ENCODE measurements around the gene LATS2. TPM values are rescaled to one million over a fixed set of nuclear protein-coding genes. Genes with fewer than 3 reads are reported as not detected.

LATS2 gene
- total RNA-seq, 1 donor from 2014 or later: 44.1 TPM

DNA sequence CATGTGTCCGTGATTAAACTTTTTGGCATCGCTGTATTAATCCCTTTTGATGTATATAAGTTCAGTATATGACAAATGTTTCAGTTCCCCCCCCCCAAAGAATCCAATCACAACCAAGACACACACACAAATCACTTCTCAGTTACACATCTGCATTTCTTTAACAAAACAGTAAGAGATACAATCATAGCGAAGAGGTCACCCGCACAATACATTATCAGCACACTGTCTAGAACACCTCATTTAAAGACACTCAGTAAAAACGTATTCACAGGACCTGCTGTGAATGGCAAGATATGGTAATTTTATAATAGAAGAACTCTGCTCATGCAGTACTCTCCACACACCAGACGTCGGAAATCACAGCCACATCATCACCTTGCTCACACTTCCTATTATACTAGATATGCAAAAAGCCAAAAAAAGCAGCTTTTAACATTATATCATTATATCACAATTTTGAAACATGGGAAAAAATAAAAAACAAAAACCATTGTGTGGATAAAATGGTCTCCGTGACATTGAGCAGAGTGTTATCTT is 87.4 kb downstream of the LATS2 start:
- H3K27ac ChIP-seq: no peak overlapping the region
- no peaks in the 10 kb centered on the region for H3K4me1 ChIP-seq
- no peak for DNase-seq
- TF ChIP-seq, protein P1, sequence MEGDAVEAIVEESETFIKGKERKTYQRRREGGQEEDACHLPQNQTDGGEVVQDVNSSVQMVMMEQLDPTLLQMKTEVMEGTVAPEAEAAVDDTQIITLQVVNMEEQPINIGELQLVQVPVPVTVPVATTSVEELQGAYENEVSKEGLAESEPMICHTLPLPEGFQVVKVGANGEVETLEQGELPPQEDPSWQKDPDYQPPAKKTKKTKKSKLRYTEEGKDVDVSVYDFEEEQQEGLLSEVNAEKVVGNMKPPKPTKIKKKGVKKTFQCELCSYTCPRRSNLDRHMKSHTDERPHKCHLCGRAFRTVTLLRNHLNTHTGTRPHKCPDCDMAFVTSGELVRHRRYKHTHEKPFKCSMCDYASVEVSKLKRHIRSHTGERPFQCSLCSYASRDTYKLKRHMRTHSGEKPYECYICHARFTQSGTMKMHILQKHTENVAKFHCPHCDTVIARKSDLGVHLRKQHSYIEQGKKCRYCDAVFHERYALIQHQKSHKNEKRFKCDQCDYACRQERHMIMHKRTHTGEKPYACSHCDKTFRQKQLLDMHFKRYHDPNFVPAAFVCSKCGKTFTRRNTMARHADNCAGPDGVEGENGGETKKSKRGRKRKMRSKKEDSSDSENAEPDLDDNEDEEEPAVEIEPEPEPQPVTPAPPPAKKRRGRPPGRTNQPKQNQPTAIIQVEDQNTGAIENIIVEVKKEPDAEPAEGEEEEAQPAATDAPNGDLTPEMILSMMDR (IDR thresholded peaks at IDR 0.05): no peak
- no peak overlapping the region for H3K4me3 ChIP-seq
- H3K9me3 ChIP-seq: no peaks in the 10 kb centered on the region
- H3K36me3 ChIP-seq: peaks cover 55% of the 10 kb centered on the region
- intact Hi-C loops (cut with DNase I): no loop called here
- ATAC-seq: no peak
- no peaks in the 10 kb centered on the region for H3K27me3 ChIP-seq

DNA sequence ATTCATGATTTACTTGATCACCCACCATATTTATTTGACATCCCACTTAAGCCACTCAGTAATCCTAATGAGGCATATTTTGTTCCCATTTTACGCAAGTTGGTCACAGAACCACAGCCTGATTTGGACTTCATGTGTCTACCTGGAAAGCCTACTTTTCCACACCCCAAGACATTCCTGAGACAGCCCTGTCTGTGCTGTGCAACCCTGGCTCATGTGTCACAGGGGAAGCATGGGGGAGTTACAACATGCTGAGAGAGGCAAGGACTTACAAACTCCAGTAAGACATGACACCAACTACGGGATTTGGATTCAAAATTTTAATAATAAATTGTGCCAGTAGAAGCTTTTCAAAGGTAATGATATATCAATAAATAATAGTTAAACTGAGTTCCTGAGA is 88.7 kb downstream of the LATS2 start:
- intact Hi-C loops (cut with DNase I): no loop called here
- no peak for ATAC-seq
- Histone ChIP-seq H3K4me3 (no peak overlapping the region), H3K27ac (no peak overlapping the region), H3K27me3 (no peaks in the 10 kb centered on the region), H3K4me1 (no peaks in the 10 kb centered on the region), H3K36me3 (peaks cover 46% of the 10 kb centered on the region), H3K9me3 (no peaks in the 10 kb centered on the region)
- TF ChIP-seq, protein P1 (IDR thresholded peaks at IDR 0.05): no peak
- no peak for DNase-seq

DNA sequence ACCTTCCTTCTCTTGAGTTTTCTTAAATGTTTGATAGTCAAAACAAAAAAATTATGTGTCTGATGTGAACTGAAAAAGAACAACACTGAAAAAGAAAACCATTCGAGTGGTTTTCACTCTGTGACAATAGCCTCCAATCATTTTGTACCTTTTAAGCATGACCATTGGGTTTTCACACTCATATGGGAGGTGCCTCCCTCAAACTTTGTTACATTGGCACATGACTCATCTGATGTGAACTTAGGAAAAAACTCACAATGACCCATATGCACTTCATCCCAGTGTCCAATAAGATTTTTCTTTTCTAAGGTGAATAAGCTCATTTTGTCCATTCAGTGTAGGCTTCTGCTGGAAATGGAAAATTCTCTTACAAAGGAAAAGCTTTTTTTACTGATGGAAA is 92.2 kb downstream of the LATS2 start:
- Histone ChIP-seq H3K4me3 (no peak overlapping the region), H3K4me1 (no peaks in the 10 kb centered on the region), H3K36me3 (peaks cover 17% of the 10 kb centered on the region), H3K27ac (no peak overlapping the region), H3K9me3 (no peaks in the 10 kb centered on the region), H3K27me3 (no peaks in the 10 kb centered on the region)
- DNase-seq (no peak), ATAC-seq (no peak)
- TF ChIP-seq, protein P1 (IDR thresholded peaks at IDR 0.05): no peak
- intact Hi-C loops (cut with DNase I): no loop called here

DNA sequence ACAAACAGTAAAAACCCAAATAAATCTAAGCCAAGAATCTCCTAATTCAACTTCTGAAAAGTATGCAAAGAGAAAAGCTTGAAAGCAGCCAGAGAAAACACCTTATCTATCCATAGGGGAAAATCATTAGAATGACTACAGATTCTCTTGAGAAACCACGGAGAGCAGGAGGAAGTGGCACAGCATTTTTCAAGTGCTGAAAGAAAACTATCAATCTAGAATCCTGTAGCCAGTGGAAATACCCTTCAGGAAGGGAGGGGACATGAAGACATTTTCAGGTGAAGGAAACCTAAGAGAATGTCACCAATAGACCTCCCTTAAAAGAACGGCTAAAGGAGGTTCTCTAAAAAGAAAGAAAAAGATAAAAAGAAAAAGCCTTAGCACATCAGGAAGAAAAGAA is 92.6 kb downstream of the LATS2 start:
- Histone ChIP-seq H3K27me3 (no peaks in the 10 kb centered on the region), H3K9me3 (no peaks in the 10 kb centered on the region), H3K36me3 (peaks cover 13% of the 10 kb centered on the region), H3K4me1 (no peaks in the 10 kb centered on the region), H3K27ac (no peak overlapping the region), H3K4me3 (no peak overlapping the region)
- intact Hi-C loops (cut with DNase I): no loop called here
- no peak for ATAC-seq
- no peak for DNase-seq
- TF ChIP-seq, protein P1 (IDR thresholded peaks at IDR 0.05): no peak

DNA sequence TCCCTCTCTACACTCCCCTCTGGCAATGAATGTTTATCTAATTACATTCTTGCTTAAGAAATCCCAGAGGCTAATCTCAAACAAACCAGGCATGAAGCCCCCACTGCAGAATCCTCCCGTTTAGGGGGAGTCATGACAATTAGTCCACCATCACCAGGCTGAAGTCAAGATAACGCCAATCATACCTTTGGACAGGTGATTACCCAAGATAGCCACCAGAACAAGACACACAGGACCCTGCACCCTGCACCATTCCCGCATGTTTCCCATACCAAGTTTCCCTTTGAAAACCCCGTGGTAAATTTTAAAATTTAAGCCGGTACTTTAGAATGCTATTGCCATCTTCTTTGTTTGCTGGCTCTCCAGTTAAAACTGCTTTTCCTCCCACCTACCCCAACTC is 94.0 kb downstream of the LATS2 start:
- H3K27ac ChIP-seq: no peak overlapping the region
- intact Hi-C loops (cut with DNase I): no loop called here

More for the DNA sequence above, 94.0 kb downstream of the LATS2 start:
- no peaks in the 10 kb centered on the region for H3K9me3 ChIP-seq
- no peaks in the 10 kb centered on the region for H3K4me1 ChIP-seq
- DNase-seq (no peak), ATAC-seq (no peak)
- H3K4me3 ChIP-seq: no peak overlapping the region
- no peaks in the 10 kb centered on the region for H3K27me3 ChIP-seq
- H3K36me3 ChIP-seq: no peaks in the 10 kb centered on the region
- TF ChIP-seq, protein P1 (IDR thresholded peaks at IDR 0.05): no peak
